Stimulated activated CD4-positive, alpha-beta T cell treated with anti-CD3 and anti-CD28 coated beads, Interleukin-15, amount 100 ng/mL, for 24 hours (primary cell): ENCODE results near the gene SNX20.
A peak's percentile ranks its signal among the peaks of the same experiment; 100 is the strongest.

ENCODE experiments used
- DNase-seq: peaks from one replicate; pipeline ENCODE4 v3.0.0-alpha.2; 2020

Gene SNX20

GRCh38 chr16:50704245-50704644, 23.1 kb upstream of the SNX20 start:
- no peak for DNase-seq

DNA sequence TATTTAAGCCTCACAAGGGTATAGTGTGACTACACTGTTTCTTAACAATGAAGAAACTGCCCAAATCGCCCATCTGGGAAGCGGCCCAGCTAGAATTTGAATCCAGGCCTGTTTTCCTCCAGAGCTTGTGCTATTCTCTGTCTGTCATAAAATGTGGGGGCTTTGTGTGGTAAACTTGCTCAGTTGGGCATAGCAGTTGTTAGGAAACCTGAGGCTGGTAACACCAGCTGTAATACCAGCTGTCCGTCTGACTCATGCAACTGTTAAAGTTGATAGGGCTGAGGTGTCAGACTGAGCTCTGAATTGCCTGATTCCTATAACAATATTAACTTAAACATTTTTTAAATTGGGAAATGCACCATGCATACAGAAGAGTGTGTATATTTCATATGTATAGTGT, 21.6 kb upstream of the SNX20 start:
- DNase-seq: no peak

- peak; percentile 84 for DNase-seq
Observed at GRCh38 chr16:50699326-50700159, 18.4 kb upstream of the SNX20 start.

DNA sequence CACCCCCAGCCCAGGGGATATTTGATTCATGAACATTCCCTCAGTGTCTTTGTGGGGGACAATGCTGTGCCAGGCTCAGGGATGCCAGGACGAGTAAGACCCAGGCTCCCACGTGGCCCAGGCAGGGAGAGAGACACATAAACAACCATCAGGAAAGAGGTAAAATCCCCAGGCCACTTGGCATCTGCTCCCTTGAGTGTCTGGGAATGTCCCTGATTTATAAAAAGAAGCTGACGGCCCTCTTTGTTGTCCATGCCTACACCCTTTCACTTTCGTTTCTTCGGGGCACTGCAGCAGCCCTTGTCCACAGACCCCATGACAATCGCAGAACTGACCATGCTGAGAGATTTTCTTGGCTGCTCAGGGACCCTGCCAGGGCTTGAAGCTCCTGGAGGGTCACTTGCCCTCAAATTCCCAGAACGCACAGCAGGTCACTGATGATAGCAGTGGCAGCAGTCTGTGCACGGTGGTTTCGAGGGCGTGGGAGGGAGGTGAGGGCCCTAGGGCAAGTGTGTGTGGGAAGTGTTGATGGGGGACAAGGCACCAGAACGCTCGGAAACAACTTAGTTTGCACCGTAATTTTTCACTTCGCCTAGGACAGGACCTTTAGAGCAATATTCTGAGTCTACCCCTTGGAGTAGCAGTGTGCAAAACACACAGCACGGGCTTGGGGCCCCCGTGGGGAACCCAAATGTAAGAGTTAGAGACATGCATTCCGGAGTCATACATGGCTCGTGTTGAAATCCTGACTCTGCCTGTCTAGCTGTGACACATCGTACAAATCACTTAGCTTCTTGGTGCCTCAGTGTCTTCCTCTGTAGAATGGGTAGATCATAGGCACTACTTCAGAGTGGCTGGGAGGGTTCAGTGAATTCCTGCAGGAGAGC, 17.0 kb upstream of the SNX20 start:
- peak; percentile 79 for DNase-seq

- DNase-seq: no peak
Observed at GRCh38 chr16:50697421-50697715, 16.3 kb upstream of the SNX20 start.

- DNase-seq: peak; percentile 79
Observed at GRCh38 chr16:50696575-50697420, 15.7 kb upstream of the SNX20 start.

DNA sequence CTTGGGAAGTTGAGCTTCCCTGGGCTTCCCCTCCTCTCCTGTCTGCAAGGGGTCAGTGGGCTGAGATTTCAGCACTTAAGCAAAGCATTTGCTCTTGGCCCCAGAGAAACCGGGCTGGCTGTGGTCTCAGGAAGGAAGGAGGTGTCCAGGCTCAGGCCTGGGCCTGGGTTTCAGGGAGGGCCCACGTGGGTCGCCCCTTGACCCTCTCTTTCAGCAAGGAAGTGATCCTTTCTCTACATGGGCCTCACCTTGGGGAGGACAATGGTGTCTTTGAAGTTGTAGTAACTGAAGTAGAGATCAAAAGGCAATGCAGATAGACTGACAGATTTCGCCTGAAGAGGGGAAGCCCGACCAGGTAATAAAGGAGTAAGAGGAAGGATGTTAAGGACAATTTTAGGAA, 15.0 kb upstream of the SNX20 start:
- no peak for DNase-seq

DNA sequence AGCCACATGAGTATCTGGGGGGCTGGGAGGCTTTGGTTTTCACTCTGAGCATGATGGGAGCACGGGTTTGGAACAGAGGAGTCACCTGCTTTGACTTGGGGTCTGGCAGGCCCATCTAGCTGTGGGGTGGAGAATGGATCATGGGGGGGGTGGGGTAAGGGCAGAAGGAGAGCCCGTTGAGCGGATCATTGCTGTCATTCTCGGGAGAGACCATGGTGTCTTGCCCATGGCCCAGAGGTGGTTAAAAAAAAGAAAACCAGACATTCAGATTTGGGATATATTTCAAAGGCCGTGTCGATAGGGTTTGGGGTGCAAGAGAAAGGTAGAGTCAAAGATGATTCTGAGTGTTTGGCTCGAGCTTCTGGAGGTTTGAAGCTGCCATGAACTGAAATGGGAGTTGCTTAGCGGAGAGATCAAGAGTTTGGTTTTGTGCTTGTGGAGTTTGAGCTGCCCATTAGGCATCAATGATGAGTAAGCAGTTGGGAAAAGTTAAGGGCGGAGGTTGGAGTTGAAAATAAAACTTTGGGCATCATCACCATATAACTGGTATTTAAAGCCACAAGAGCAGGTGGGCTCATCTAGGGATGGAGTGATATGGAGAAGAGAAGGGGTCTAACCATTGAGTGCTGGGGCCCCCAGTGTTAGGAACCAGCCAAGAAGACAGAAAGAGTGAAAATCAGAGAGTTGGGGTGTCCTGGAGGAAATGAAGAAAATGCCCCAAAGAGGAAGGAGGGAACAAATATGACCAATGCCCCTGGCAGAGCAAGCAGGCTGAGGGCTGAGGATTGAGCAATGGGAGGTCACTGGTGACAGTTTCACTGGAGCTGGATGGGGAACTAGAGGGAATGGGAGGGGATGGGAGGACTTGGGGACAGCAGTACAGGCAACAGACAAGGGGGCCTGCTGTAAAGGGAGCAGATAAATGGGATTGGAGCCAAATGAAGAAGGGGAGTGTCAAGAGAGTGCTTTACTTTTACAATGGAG, 14.2 kb upstream of the SNX20 start:
- DNase-seq: no peak

DNA sequence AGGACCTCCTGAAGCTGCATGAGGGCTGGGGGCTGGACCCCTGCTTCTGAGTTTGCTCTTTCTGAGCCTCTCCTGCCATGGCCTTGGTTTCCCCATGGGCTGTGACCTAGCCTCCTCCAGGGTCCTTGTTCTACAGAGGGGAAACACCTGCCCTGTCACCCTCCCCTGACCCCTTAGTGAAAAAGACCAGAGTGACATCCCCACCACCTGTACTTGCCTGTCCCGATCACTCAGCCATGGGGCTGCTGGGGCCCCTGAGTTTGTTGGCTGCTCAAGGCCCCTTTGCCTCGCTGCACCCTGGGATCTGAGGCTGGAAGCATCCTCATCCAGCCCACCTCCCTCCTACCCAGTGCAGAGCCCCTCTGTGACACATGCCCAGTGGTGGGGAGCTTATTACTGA, 13.1 kb upstream of the SNX20 start:
- no peak for DNase-seq

DNA sequence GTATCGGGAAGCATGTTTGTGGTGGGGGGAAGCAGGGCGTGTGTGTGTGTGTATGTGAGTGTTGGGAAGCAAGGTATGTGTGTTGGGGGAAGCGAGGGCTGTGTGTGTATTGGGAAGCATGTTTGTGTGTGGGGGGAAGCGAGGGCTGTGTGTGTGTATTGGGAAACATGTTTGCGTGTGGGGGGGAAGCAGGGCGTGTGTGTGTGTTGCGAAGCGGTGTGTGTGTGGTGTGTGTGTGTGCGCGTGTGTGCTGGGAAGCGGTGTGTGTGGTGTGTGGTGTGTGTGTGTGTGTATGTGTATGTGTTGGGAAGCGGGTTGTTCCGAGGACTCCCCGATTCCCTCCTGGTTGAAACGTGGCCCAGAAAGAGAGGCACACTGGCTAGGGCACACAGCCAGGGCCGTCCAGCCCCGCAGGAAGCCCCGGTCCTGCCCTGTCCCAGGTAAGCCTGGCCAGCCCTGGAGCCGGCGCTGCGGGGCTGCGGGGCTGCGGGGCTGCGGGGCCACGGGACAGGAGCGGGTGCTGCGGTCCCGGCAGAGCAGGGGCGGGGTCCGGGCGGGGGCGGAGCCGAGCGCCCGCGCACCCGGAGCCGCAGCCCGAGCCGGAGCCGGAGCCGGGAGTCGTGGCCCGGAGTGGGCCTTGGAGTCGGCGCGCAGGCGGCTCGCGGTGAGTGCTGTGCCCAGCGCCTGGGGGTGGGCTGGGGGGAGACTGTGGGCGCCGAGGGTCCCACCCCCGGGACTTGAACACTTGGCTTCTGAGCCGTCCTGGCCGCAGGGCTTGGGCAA, 12.1 kb upstream of the SNX20 start, which contains the start of gene NOD2:
TSS of gene NOD2 (plus strand) at position 608 of the 783 bp plus-strand sequence. CDS start 5,890 bp downstream, outside the sequence.
- peak; percentile 59 for DNase-seq

GRCh38 chr16:50692644-50692998, 11.5 kb upstream of the SNX20 start:
- DNase-seq: no peak

GRCh38 chr16:50690177-50690576, 9.1 kb upstream of the SNX20 start:
- no peak for DNase-seq

GRCh38 chr16:50688867-50689266, 7.8 kb upstream of the SNX20 start:
- no peak for DNase-seq

DNA sequence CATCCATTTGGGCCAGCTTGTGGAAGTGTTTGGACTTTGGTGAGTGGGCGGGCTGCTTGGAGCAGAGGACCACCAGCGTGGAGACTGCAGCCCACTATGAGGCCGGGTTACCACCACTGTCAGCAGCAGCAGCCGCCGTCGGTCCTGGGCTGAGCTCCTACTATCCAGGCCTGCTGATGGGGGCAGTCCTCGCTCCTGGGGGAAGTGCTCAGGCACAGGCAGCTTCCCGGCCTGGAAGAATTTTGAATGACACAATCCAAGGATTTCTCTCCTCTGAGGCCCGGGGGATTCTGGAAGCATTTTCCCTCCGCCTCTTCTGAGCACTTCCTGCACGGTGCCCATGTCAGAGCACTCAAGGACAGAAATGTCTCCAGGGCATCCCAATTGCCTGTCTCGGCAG, 7.0 kb upstream of the SNX20 start:
- DNase-seq: no peak

- DNase-seq: no peak
Observed at GRCh38 chr16:50685462-50686063, 4.5 kb upstream of the SNX20 start.

- DNase-seq: peak; percentile 59
Observed at GRCh38 chr16:50684823-50685461, 3.8 kb upstream of the SNX20 start.

DNA sequence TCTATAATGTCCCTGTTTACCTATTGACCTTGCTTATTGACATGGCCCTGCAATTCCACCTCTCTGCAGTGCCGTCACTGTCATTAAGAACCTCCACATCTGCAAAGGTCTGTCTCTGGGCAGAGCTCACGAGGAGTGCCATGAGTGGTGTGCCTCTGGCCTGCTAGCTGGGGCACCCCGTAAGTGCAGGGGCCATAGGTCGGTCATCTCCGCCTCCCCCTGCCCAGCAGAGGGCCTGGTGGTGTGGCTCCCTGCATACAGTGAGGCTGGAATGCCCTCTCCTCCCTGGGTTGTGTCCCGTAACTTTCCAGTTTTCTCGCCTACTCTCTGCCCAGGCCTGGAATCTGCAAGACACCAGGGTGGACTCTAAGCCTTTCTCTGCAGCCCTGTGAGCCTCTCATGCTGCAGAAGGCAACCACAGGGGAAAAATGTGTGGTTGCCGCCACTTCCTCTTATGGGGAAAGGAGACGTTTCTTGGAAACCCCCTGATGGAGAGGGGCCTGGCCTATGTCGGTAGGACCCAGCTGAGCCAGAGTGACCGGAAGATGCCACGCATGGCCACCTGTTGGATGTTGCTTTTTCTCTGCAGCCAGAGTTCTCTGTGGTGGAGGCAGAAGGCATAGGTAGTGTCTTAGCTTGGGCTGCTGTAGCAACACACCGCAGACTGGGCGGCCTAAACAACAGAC, 2.7 kb upstream of the SNX20 start:
- peak; percentile 71 for DNase-seq

DNA sequence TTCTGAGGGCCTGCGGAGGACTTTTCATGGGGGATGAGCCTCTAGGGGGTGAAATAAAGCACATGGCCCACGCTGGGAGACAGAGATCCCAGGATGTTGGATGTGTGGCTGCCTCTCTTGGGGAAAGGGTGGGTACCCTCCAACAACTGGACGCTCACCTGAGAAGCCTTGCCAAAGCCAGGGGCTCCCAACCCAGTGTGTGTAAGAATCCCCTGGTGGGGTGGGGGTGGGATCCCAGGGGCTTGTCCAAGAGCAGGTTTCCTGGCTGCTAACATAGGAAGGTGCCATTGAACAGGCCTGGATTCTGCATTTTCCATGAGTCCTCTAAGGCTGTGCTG, 587 bp downstream of the SNX20 start:
- no peak for DNase-seq

DNA sequence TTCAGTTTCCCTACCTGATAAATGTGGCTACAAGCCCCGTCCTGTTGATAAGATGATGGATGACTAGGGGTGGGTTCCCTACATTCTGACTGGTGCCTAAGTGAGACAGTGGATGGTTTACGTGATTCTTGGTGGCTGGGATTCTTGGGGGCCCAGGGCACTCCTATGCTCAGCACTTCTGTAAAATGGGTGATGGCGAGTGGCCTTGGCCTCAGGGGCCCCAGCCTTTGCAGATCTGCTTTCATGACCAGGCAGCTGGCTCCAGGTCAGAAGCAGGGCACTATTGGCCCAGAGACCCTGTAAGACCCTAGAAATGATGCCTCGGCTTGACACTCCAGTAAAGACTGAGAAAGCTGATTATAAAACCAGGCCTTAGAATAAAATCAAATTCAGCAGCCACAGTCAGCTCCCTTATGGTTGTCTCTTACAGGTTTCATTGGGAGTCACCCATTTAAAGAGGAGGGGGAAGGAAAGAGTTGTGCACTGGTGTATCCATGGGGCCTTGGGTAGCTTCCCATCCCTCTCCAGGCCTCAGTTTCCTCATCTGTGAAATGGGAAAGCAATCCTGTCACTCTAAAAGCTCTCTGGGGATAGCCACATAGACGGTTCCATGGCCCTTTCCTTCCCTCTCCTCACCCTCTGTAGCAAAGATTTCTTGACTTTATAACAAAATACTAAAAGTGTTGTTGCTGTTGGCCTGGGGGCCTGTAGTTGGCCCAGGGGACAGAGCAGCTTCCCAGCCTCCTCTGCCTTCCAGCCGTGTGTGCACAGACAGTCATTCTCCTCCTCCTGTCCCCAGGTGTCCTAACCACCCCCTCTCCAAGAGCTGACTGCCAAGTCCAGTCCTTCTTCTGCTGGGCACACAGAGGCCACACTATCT, 1.2 kb downstream of the SNX20 start:
- DNase-seq: no peak
